Measurements from ENCODE around the gene PARD3B. TPM values are rescaled to one million over a fixed set of nuclear protein-coding genes. Genes with fewer than 3 reads are reported as not detected.

Gene PARD3B
- total RNA-seq, 1 experiment from 2014 or later, result 2.0 TPM

- ATAC-seq (no peak), DNase-seq (ENCODE audit: low read depth, low spot score) (no peak)
- Histone ChIP-seq H3K36me3 (ENCODE audit: control insufficient read depth in 1 of 2, insufficient read depth in 2 of 2, low read length in 2 of 2) (no peaks in the 10 kb centered on the region), H3K27me3 (ENCODE audit: insufficient read depth, low read length) (no peaks in the 10 kb centered on the region), H3K4me3 (replicated peaks in 1 of 2; ENCODE audit: low read depth in 1 of 2, low read length in 2 of 2) (no peak overlapping the region), H3K9me3 (ENCODE audit: control insufficient read depth in 1 of 2, insufficient read depth in 1 of 2, low read depth in 1 of 2, low read length in 2 of 2) (no peaks in the 10 kb centered on the region), H3K9me2 (ENCODE audit: insufficient read depth) (no peaks in the 10 kb centered on the region), H4K20me1 (ENCODE audit: insufficient read depth) (no peaks in the 10 kb centered on the region), H3K79me2 (ENCODE audit: insufficient read depth, low read length) (no peaks in the 10 kb centered on the region), H3K27ac (ENCODE audit: low read depth, low read length) (no peak overlapping the region), H3K4me2 (ENCODE audit: low read length) (no peak overlapping the region), H2AFZ (ENCODE audit: low read depth, low read length, poor library complexity, severe bottlenecking) (no peak overlapping the region), H3K9ac (ENCODE audit: low read length) (no peak overlapping the region), H3K4me1 (ENCODE audit: control insufficient read depth in 1 of 2, insufficient read depth in 2 of 2, low read length in 2 of 2) (no peaks in the 10 kb centered on the region)
- intact Hi-C loops (cut with micrococcal nuclease), result no loop called here
- POLR2A ChIA-PET, result no interaction called here
- RAD21 ChIA-PET (ENCODE audit: low non-redundant PET in 1 of 2, low total read pairs in 2 of 2, uncharacterized antibody in 2 of 2, unreplicated experiment in 2 of 2), result no interaction called here
- CTCF ChIA-PET, result no interaction called here
- no TSS peak for BruUV-seq (replicated peaks)
- TF ChIP-seq SP1 (IDR thresholded peaks at IDR 0.05; ENCODE audit: low read depth), result no peak
- no peak for TF ChIP-seq TCF7L2 (IDR thresholded peaks at IDR 0.05; ENCODE audit: borderline replicate concordance, extremely low read depth, insufficient read depth, insufficient read length)
- TF ChIP-seq EGR1 (IDR thresholded peaks at IDR 0.05; ENCODE audit: low read depth), result no peak
- TF ChIP-seq ZNF274 (IDR thresholded peaks at IDR 0.05; ENCODE audit: low read depth, low read length), result no peak
- TF ChIP-seq POLR2A (IDR thresholded peaks at IDR 0.05; ENCODE audit: borderline replicate concordance, extremely low read depth, insufficient read depth, insufficient read length), result no peak
- no peak for TF ChIP-seq ELF1 (IDR thresholded peaks at IDR 0.05; ENCODE audit: borderline replicate concordance, low read depth)
- TF ChIP-seq ZFX (IDR thresholded peaks at IDR 0.05), result no peak
- no peak for TF ChIP-seq CBX3 (IDR thresholded peaks at IDR 0.05; ENCODE audit: low read depth)
- TF ChIP-seq, protein P1, sequence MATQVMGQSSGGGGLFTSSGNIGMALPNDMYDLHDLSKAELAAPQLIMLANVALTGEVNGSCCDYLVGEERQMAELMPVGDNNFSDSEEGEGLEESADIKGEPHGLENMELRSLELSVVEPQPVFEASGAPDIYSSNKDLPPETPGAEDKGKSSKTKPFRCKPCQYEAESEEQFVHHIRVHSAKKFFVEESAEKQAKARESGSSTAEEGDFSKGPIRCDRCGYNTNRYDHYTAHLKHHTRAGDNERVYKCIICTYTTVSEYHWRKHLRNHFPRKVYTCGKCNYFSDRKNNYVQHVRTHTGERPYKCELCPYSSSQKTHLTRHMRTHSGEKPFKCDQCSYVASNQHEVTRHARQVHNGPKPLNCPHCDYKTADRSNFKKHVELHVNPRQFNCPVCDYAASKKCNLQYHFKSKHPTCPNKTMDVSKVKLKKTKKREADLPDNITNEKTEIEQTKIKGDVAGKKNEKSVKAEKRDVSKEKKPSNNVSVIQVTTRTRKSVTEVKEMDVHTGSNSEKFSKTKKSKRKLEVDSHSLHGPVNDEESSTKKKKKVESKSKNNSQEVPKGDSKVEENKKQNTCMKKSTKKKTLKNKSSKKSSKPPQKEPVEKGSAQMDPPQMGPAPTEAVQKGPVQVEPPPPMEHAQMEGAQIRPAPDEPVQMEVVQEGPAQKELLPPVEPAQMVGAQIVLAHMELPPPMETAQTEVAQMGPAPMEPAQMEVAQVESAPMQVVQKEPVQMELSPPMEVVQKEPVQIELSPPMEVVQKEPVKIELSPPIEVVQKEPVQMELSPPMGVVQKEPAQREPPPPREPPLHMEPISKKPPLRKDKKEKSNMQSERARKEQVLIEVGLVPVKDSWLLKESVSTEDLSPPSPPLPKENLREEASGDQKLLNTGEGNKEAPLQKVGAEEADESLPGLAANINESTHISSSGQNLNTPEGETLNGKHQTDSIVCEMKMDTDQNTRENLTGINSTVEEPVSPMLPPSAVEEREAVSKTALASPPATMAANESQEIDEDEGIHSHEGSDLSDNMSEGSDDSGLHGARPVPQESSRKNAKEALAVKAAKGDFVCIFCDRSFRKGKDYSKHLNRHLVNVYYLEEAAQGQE (IDR thresholded peaks at IDR 0.05; ENCODE audit: low read depth), result no peak
- TF ChIP-seq YY1 (IDR thresholded peaks at IDR 0.05; ENCODE audit: extremely low read depth, insufficient replicate concordance, low read depth, low read length), result no peak
- TF ChIP-seq POLR2AphosphoS5 (IDR thresholded peaks at IDR 0.05; ENCODE audit: low read depth, low read length), result no peak
- no peak for TF ChIP-seq JUND (IDR thresholded peaks at IDR 0.05)
- no peak for TF ChIP-seq SIN3A (IDR thresholded peaks at IDR 0.05; ENCODE audit: low read depth)
- TF ChIP-seq EZH2 (IDR thresholded peaks at IDR 0.05), result no peak
- TF ChIP-seq, protein P2, sequence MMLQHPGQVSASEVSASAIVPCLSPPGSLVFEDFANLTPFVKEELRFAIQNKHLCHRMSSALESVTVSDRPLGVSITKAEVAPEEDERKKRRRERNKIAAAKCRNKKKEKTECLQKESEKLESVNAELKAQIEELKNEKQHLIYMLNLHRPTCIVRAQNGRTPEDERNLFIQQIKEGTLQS (IDR thresholded peaks at IDR 0.05), result no peak
- no peak for TF ChIP-seq MAX (IDR thresholded peaks at IDR 0.05)
- no peak for TF ChIP-seq FOSL1 (IDR thresholded peaks at IDR 0.05; ENCODE audit: low read depth)
- TF ChIP-seq SRF (IDR thresholded peaks at IDR 0.05; ENCODE audit: low read depth), result no peak
- TF ChIP-seq, protein P3, sequence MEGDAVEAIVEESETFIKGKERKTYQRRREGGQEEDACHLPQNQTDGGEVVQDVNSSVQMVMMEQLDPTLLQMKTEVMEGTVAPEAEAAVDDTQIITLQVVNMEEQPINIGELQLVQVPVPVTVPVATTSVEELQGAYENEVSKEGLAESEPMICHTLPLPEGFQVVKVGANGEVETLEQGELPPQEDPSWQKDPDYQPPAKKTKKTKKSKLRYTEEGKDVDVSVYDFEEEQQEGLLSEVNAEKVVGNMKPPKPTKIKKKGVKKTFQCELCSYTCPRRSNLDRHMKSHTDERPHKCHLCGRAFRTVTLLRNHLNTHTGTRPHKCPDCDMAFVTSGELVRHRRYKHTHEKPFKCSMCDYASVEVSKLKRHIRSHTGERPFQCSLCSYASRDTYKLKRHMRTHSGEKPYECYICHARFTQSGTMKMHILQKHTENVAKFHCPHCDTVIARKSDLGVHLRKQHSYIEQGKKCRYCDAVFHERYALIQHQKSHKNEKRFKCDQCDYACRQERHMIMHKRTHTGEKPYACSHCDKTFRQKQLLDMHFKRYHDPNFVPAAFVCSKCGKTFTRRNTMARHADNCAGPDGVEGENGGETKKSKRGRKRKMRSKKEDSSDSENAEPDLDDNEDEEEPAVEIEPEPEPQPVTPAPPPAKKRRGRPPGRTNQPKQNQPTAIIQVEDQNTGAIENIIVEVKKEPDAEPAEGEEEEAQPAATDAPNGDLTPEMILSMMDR (IDR thresholded peaks at IDR 0.05 in 2 of 3, conservative IDR thresholded peaks at IDR 0.05 in 1 of 3; ENCODE audit: borderline replicate concordance in 1 of 3, insufficient read depth in 1 of 3, low read depth in 2 of 3, low read length in 2 of 3), result no peak
- no peak for TF ChIP-seq EZH2phosphoT487 (IDR thresholded peaks at IDR 0.05; ENCODE audit: borderline replicate concordance)
These were observed 729.5 kb downstream of the PARD3B start for GRCh38 chr2:205274801-205275200.
